Naive B cell (primary cell): Measurements from ENCODE around the gene FXYD6. TPM values are rescaled to one million over a fixed set of nuclear protein-coding genes. Genes with fewer than 3 reads are reported as not detected.
"Not testable (repeated sequence)": the region's sequence is repeated elsewhere in the genome, so short reads cannot be mapped to it uniquely, and the experiment has no call there.

Source experiments
- ATAC-seq, 2 donors: fragments of 150-1000 bp; cut with Tn5 transposase; 2 replicates each; pipeline ENCODE4 v1.10.0; 2021; ENCODE audit warnings: low read depth in 2 of 2, mild to moderate bottlenecking in 2 of 2, moderate library complexity in 2 of 2
- DNase-seq: peaks from one replicate; pipeline ENCODE4 v3.0.0; 2022
- H3K27ac Mint-ChIP-seq, 6 donors: one replicate each; pipeline ENCODE4 v1.8.0; 2020 to 2022; ENCODE audit warnings: mild to moderate bottlenecking in 6 of 6, mixed read lengths in 6 of 6, moderate library complexity in 5 of 6, inconsistent platforms in 2 of 6
- H3K27me3 Mint-ChIP-seq, 3 donors: one replicate each; pipeline ENCODE4 v1.8.0; 2021 to 2022; ENCODE audit warnings: mixed read lengths in 3 of 3, mild to moderate bottlenecking in 1 of 3
- H3K36me3 Mint-ChIP-seq, 2 donors: one replicate each; pipeline ENCODE4 v1.8.0; 2020 to 2022; ENCODE audit warnings: mixed read lengths in 2 of 2, inconsistent platforms in 1 of 2, mild to moderate bottlenecking in 1 of 2
- H3K4me1 Mint-ChIP-seq, 3 donors: one replicate each; pipeline ENCODE4 v1.8.0; 2020 to 2022; ENCODE audit warnings: mixed read lengths in 3 of 3, inconsistent platforms in 1 of 3, mild to moderate bottlenecking in 1 of 3, moderate library complexity in 1 of 3
- H3K4me3 Mint-ChIP-seq, 8 donors: one replicate each; pipeline ENCODE4 v1.8.0; 2020 to 2022; ENCODE audit warnings: mild to moderate bottlenecking in 8 of 8, mixed read lengths in 8 of 8, moderate library complexity in 8 of 8, inconsistent platforms in 2 of 8
- H3K9me3 Mint-ChIP-seq, 7 donors: one replicate each; pipeline ENCODE4 v1.8.0; 2020 to 2022; ENCODE audit warnings: mixed read lengths in 7 of 7, mild to moderate bottlenecking in 5 of 7, inconsistent platforms in 2 of 7, moderate library complexity in 1 of 7
- polyA plus RNA-seq, 6 donors: library from polyadenylated mRNA; unstranded; fragments of 300-500 nt; fragmentation: Illumina TruSeq; gene quantifications; one replicate each; pipeline ENCODE4 v1.2.3, GENCODE V29; 2021; ENCODE audit warnings: low read depth in 6 of 6

The FXYD6 gene
- polyA plus RNA-seq, result not detected

GRCh38 chr11:117876341-117877119, at the start of gene FXYD6:
Gene FXYD6, minus strand, starts transcription at chr11:117876658. Its CDS starts 33,882 bp downstream, at chr11:117842776.
- no peak for DNase-seq
- Mint-ChIP-seq H3K27me3 (peaks cover 73 to 95% (median 95%) of the 10 kb centered on the region in 3 donors), H3K4me3 (peak within 1 kb of the TSS; percentile 54 to 87 (median 80)), H3K36me3 (peaks cover 0 to 9% of the 10 kb centered on the region in 2 donors), H3K9me3 (peaks cover 0 to 5% (median 4%) of the 10 kb centered on the region in 7 donors), H3K27ac (peak within 1 kb of the TSS in 3 of 6 donors; percentile 2 to 48 (median 5)), H3K4me1 (peaks cover 17 to 38% (median 21%) of the 10 kb centered on the region in 3 donors)
- ATAC-seq, result no peak

GRCh38 chr11:117926166-117926565, 49.7 kb upstream of the FXYD6 start:
- H3K9me3 Mint-ChIP-seq, H3K36me3 Mint-ChIP-seq, ATAC-seq, H3K27ac Mint-ChIP-seq, H3K4me3 Mint-ChIP-seq, DNase-seq: not testable (repeated sequence)
- Mint-ChIP-seq H3K27me3 (peaks cover 0 to 18% (median 9%) of the 10 kb centered on the region in 3 donors), H3K4me1 (peaks cover 7 to 13% (median 11%) of the 10 kb centered on the region in 3 donors)

- peaks cover 2 to 10% (median 5%) of the 10 kb centered on the region in 3 donors for H3K4me1 Mint-ChIP-seq
- H3K27me3 Mint-ChIP-seq, result peaks cover 0 to 20% (median 9%) of the 10 kb centered on the region in 3 donors
- no peaks in the 10 kb centered on the region for H3K36me3 Mint-ChIP-seq
- ATAC-seq (no peak), DNase-seq (no peak)
- no peaks in the 10 kb centered on the region for H3K9me3 Mint-ChIP-seq
- no peak overlapping the region for H3K4me3 Mint-ChIP-seq
- H3K27ac Mint-ChIP-seq, result peak overlapping the region in 2 of 6 donors; percentile 47 to 49
Observed at GRCh38 chr11:117925198-117925925, 48.9 kb upstream of the FXYD6 start.

- DNase-seq, result no peak
- Mint-ChIP-seq H3K27me3 (peaks cover 0 to 20% (median 9%) of the 10 kb centered on the region in 3 donors), H3K4me3 (no peak overlapping the region), H3K4me1 (peaks cover 2 to 11% (median 6%) of the 10 kb centered on the region in 3 donors), H3K9me3 (no peaks in the 10 kb centered on the region), H3K27ac (no peak overlapping the region), H3K36me3 (no peaks in the 10 kb centered on the region)
- no peak for ATAC-seq
Observed at GRCh38 chr11:117924631-117925170, 48.2 kb upstream of the FXYD6 start.

GRCh38 chr11:117923773-117924172, 47.3 kb upstream of the FXYD6 start:
- H3K9me3 Mint-ChIP-seq, result no peaks in the 10 kb centered on the region
- H3K36me3 Mint-ChIP-seq, result no peaks in the 10 kb centered on the region
- peaks cover 0 to 18% (median 9%) of the 10 kb centered on the region in 3 donors for H3K27me3 Mint-ChIP-seq
- no peak for ATAC-seq
- H3K27ac Mint-ChIP-seq, result no peak overlapping the region
- no peak for DNase-seq
- no peak overlapping the region for H3K4me3 Mint-ChIP-seq
- H3K4me1 Mint-ChIP-seq, result peaks cover 10 to 20% (median 12%) of the 10 kb centered on the region in 3 donors

GRCh38 chr11:117923275-117923674, 46.8 kb upstream of the FXYD6 start:
- no peak overlapping the region for H3K4me3 Mint-ChIP-seq
- H3K36me3 Mint-ChIP-seq, result no peaks in the 10 kb centered on the region
- no peak for ATAC-seq
- peaks cover 0 to 13% (median 6%) of the 10 kb centered on the region in 3 donors for H3K27me3 Mint-ChIP-seq
- H3K4me1 Mint-ChIP-seq, result peaks cover 10 to 22% (median 12%) of the 10 kb centered on the region in 3 donors
- H3K9me3 Mint-ChIP-seq, result no peaks in the 10 kb centered on the region
- no peak overlapping the region for H3K27ac Mint-ChIP-seq
- DNase-seq, result no peak

GRCh38 chr11:117921893-117922292, 45.4 kb upstream of the FXYD6 start:
- H3K27ac Mint-ChIP-seq, result peak overlapping the region in 1 of 6 donors; percentile 77
- no peaks in the 10 kb centered on the region for H3K9me3 Mint-ChIP-seq
- DNase-seq, result no peak
- peaks cover 0 to 12% (median 0%) of the 10 kb centered on the region in 3 donors for H3K27me3 Mint-ChIP-seq
- no peak overlapping the region for H3K4me3 Mint-ChIP-seq
- ATAC-seq, result no peak
- H3K36me3 Mint-ChIP-seq, result no peaks in the 10 kb centered on the region
- H3K4me1 Mint-ChIP-seq, result peaks cover 10 to 22% (median 12%) of the 10 kb centered on the region in 3 donors

GRCh38 chr11:117921456-117921855, 45.0 kb upstream of the FXYD6 start:
- H3K4me3 Mint-ChIP-seq, result no peak overlapping the region
- ATAC-seq, result no peak
- H3K9me3 Mint-ChIP-seq, result no peaks in the 10 kb centered on the region
- peak overlapping the region in 2 of 6 donors; percentile 23 to 77 for H3K27ac Mint-ChIP-seq
- no peaks in the 10 kb centered on the region for H3K36me3 Mint-ChIP-seq
- H3K27me3 Mint-ChIP-seq, result peaks cover 0 to 12% (median 2%) of the 10 kb centered on the region in 3 donors
- peaks cover 10 to 22% (median 12%) of the 10 kb centered on the region in 3 donors for H3K4me1 Mint-ChIP-seq
- DNase-seq, result no peak

- Mint-ChIP-seq H3K4me1 (peaks cover 10 to 22% (median 12%) of the 10 kb centered on the region in 3 donors), H3K36me3 (no peaks in the 10 kb centered on the region), H3K27ac (peak overlapping the region in 5 of 6 donors; percentile 41 to 89 (median 70)), H3K4me3 (peak overlapping the region in 3 of 8 donors; percentile 18 to 56 (median 43)), H3K27me3 (peaks cover 3 to 9% (median 7%) of the 10 kb centered on the region in 3 donors), H3K9me3 (no peaks in the 10 kb centered on the region)
- no peak for DNase-seq
- peak in 1 of 2 donors; percentile 55 for ATAC-seq
Observed at GRCh38 chr11:117919781-117920221, 43.3 kb upstream of the FXYD6 start.

GRCh38 chr11:117919341-117919740, 42.9 kb upstream of the FXYD6 start:
- no peaks in the 10 kb centered on the region for H3K36me3 Mint-ChIP-seq
- ATAC-seq (peak; percentile 95 to 97), DNase-seq (peak; percentile 30)
- peaks cover 10 to 22% (median 12%) of the 10 kb centered on the region in 3 donors for H3K4me1 Mint-ChIP-seq
- no peaks in the 10 kb centered on the region for H3K9me3 Mint-ChIP-seq
- H3K4me3 Mint-ChIP-seq, result peak overlapping the region in 4 of 8 donors; percentile 10 to 56 (median 30)
- peaks cover 5 to 11% (median 9%) of the 10 kb centered on the region in 3 donors for H3K27me3 Mint-ChIP-seq
- peak overlapping the region; percentile 39 to 89 (median 62) for H3K27ac Mint-ChIP-seq

GRCh38 chr11:117918366-117919255, 42.2 kb upstream of the FXYD6 start:
- H3K27me3 Mint-ChIP-seq, result peaks cover 5 to 14% (median 9%) of the 10 kb centered on the region in 3 donors
- peaks cover 10 to 22% (median 12%) of the 10 kb centered on the region in 3 donors for H3K4me1 Mint-ChIP-seq
- ATAC-seq (no peak), DNase-seq (no peak)
- no peaks in the 10 kb centered on the region for H3K9me3 Mint-ChIP-seq
- H3K4me3 Mint-ChIP-seq, result peak overlapping the region in 1 of 8 donors; percentile 41
- H3K27ac Mint-ChIP-seq, result peak overlapping the region in 2 of 6 donors; percentile 53 to 72
- H3K36me3 Mint-ChIP-seq, result no peaks in the 10 kb centered on the region

GRCh38 chr11:117917591-117918151, 41.2 kb upstream of the FXYD6 start:
- Mint-ChIP-seq H3K36me3 (peaks cover 0 to 2% of the 10 kb centered on the region in 2 donors), H3K4me1 (peaks cover 10 to 22% (median 12%) of the 10 kb centered on the region in 3 donors), H3K27ac (peak overlapping the region in 1 of 6 donors; percentile 37), H3K27me3 (peaks cover 9 to 14% (median 9%) of the 10 kb centered on the region in 3 donors), H3K9me3 (no peaks in the 10 kb centered on the region), H3K4me3 (no peak overlapping the region)
- ATAC-seq (no peak), DNase-seq (no peak)
